GM18498 (cell line): ENCODE measurements around the gene GOLGA1.

Experiments used
- ATAC-seq: cut with Tn5 transposase; IDR thresholded peaks from one replicate; pipeline ENCODE4 v1.9.1; 2021; ENCODE audit warnings: mild to moderate bottlenecking, moderate library complexity; ENCODE audit not compliant: unreplicated experiment

GOLGA1 gene

DNA sequence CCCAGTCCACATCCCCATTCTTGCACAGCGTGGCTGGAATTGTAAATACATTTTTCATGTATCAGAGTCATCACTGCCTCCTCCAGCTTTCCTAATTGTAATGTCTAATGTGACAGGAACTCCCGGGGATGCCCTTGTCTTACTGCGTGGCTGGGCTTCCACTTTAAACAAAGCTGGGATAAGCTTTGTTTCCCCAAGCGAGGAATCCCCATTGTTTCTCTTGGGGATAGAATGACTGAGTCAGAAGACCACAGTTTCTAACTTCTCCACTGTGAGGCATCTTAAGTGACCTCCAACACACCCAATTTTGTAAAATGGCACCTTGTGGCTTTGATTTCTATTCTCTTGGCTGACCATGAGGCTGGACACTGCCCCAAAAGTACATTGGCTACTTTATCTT lies 56.5 kb downstream of the GOLGA1 start:
- no peak for ATAC-seq

GRCh38 chr9:124882231-124882630 lies 58.7 kb downstream of the GOLGA1 start:
- no peak for ATAC-seq

GRCh38 chr9:124881138-124881743 lies 59.6 kb downstream of the GOLGA1 start:
- ATAC-seq, result no peak

- ATAC-seq, result no peak
These were observed 60.4 kb downstream of the GOLGA1 start for GRCh38 chr9:124880501-124880900.

DNA sequence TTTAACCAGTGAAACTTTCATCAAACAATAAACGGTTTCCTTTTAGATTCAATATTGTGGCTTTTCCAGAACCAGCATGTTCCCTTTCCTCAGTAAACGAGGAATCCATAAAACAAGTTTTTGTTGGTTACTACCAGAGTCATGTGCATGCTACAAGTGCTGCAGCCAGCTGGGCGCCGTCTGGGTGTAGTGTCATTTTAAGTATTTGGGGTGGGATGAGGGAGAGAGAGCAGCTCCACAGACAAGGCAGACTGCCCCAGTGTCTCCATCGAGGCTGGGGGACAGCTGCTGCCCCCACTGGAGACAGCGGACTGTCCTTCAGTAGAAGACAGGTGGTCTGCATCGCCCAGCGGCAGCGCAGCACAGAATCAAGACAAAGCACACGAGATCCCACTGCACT lies 61.7 kb downstream of the GOLGA1 start:
- no peak for ATAC-seq

DNA sequence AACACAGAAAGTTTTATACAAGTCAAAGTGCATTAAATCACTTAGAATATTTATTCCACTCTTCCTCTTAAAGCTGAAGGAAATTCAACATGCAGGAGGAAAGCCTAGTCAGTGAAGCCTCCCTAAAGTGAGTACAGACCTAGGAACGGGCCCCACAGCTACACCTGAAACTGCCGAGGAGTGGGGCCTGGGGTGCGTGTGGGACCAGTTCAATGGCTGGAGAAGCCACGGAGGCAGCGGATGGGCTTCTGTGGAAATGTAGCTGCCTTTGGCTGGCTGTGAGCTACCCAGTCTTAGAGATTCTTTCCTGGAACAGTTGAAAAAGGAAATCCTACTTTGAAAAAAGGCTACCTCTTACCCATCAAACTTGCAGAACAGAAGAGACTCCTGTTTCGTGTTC lies 62.4 kb downstream of the GOLGA1 start:
- no peak for ATAC-seq

- no peak for ATAC-seq
These were observed 62.9 kb downstream of the GOLGA1 start for GRCh38 chr9:124878021-124878420.

DNA sequence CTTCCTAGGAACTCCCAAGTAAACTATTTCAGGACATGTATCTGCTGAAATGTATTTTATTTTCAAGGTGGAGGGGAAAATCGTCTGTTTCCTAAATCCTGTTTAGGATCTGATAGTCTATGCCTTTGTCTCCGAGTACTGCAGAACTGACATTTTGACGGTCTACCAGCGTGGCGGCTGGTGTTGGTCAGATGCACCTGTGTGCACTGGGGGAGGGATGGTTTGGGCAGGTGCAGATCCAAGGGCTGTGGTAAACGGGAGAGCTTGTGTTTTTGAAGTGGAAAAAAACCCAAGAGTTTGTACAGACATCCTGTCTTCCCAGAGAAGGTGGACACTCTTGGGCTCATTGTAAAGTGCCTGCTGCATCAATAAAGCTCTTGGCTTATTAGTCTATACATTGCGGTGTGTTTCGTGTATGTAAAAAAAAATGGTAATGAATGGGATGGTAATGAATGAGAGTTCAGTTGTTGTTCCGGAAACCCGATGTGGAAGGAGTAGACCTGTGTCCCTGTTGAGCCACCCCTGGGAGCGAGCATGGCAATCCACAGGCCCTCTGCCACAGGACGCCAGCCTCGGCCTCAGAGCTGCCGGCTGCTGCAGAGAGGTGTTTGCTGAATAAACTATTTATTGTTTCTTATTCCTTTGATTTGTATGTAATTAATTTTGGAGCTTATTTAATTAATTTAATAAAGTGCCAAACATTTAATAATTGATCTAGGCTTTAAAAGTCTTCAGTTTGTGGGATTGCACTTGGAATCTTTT lies 63.7 kb downstream of the GOLGA1 start:
- ATAC-seq, result no peak

DNA sequence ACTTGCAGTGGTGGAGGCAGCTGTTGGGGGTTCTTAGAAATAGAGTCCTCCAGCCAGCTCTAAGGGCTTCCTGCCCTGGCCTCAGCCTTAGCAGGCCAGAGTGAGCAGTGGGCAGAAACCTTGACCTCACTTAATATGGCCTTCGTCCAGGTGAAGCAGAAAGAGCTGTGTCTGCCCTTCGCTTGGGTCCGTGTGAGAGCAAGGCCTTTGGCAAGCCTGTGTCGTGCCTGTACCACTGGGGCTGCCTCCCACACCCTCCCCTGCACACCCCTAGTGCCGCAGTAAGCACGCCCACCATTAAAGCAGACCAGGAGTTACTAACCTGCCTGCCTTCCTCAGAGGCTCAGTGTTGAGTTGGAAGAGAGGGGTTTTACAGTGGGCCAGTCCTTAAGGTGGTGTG lies 65.4 kb downstream of the GOLGA1 start:
- no peak for ATAC-seq

- no peak for ATAC-seq
These were observed 67.2 kb downstream of the GOLGA1 start for GRCh38 chr9:124873664-124874063.

- ATAC-seq, result no peak
These were observed 69.7 kb downstream of the GOLGA1 start for GRCh38 chr9:124871156-124871561.

DNA sequence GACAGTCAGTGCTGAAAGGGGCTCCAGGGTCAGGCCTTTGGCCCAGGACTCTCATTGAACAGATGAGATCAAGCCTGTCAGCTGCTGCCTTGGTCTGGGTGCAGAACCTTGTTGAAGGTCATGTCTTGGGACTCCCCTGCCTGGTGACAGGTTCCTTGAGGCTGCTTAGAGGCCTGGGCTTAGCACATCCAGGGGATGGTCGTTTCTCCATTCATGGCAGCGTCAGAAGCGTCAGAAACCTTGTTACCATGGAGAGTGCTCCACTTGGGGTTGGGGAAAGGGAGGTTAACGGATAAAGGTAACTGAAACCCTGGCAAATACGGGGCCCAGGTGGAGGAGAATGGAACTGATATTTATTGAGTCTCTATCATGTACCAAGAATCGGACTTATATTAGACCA lies 70.2 kb downstream of the GOLGA1 start:
- ATAC-seq, result no peak

DNA sequence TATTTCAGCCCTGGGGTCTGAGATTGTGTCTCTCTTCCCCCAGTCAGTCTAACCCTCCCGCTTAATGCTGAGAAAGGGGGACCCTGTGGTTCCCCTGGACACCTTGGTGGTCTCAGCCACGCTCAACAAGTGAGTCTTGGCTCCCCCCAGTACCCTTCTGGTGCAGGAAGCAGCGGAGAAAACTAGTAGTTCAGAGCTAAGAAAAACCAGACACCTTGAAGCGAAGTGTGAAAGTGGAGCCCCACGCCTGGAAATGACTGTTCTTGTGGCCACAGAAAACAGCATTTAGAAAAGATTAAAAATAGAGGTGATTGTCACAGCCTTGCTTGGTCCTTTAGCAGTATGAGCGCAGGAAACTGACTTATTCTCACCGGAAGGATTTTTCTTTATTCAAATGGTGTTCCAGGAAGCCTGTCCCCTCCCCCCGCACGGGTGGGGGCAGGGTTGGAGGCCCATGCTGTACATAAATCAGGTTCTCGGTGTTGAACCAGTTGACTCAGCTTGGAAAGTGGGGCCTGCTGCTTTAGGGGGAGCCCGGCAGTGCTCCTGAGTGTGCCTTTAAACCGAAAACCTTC lies 70.8 kb downstream of the GOLGA1 start:
- ATAC-seq, result peak; percentile 42

- ATAC-seq, result peak; percentile 13
These were observed 71.4 kb downstream of the GOLGA1 start for GRCh38 chr9:124869466-124869985.

DNA sequence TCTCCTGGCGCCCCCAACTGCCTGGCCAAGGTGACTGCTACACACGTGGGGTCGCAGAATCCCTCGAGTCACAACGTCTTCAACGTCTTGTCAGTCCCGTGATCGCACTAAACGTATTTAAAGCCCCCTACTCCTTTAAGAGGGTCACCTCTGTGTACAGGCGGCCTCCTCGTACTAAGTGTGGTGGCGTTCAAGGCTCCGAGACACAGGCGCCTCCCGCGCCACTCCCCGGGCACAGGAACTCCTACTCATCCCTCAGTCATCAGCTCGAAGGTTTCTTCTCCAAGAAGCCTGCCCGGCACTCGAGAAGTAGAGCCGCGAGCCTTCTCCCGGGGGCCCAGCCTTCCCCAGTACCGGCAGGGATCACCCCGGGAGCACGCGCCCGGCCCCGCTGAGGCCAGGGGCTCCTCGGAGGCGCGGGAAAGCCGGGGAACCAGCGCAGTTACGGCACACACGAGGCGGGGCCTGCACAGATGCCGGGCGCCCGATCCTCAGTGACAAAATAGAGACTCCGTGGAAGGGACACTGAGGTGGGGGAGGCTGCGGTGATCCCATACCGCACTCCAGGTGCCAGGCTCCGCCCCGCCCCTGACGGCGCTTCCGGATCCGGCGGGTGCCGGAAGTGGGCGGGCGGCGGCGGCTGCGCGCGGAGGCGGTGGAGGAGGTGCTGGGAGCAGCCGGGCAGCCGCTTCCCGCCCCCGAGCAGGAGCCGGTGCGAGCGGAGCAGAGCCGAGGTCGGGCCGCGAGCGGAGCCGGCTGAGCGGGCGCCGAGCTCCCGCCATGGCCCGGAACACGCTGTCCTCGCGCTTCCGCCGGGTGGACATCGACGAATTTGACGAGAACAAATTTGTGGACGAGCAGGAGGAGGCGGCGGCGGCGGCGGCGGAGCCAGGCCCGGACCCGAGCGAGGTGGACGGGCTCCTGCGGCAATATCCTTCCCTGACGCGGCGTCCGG lies 72.1 kb downstream of the GOLGA1 start:
- peak; percentile 67 for ATAC-seq

DNA sequence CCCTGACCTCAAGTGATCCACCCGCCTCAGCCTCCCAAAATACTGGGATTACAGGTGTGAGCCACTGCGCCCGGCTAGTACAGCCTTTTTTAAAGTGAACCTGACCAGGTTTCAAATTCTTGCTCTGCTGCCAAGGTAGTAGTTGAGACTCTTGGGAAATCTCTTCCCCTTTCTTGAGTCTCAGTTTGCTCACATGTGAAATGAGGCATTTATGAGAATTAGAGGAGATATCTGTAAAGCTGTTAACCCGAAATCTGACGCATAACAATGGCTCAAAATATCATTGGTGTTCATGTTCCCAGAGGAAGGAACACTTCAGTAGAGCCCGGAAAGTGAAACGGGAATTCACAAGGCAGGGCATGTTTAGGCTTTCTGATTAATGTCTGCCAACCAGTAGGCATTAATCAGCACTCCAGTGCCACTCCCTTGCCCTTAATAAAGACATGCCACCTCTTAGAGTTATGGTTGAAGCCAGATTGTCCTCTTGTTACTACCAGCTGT lies 77.5 kb downstream of the GOLGA1 start:
- no peak for ATAC-seq

GRCh38 chr9:124861342-124862229 lies 79.3 kb downstream of the GOLGA1 start, which contains the start of the genes ARPC5L and RPL35:
Gene ARPC5L (plus strand): TSS chr9:124862130. CDS start chr9:124869291, 7,161 bp downstream.
Gene RPL35 (minus strand): TSS chr9:124861957. CDS start chr9:124861912, 45 bp downstream.
- ATAC-seq, result peak; percentile 92

- no peak for ATAC-seq
These were observed 80.1 kb downstream of the GOLGA1 start for GRCh38 chr9:124860582-124861341.
